ENCODE data around the gene SMU1.

The SMU1 gene

DNA sequence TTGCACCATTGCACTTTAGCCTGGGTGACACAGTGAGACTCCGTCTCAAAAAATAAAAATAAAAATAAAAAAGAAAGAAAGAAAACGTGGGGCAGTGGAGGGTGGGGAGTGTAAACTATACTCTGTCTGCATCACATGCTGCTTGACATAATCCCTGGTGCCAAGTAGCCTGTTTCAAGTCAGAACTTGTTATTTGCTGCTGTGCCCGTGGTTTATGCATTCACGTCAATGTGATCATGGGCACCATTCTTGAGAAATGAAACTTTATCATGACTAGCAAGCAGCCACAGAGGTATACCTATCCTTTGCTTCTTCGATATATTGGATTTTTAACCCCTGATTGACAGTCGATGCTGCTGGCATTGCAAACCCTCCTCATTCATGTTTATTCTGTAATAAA lies 4.1 kb upstream of the SMU1 start:
- DNase-seq (ENCODE audit: extremely low read depth, low read depth): no peak
- TF ChIP-seq CTCF (IDR thresholded peaks at IDR 0.05; ENCODE audit: low read depth, low read length): no peak

GRCh38 chr9:33068991-33069390 lies 7.5 kb downstream of the SMU1 start:
- TF ChIP-seq CTCF (IDR thresholded peaks at IDR 0.05; ENCODE audit: low read depth, low read length): no peak
- DNase-seq (ENCODE audit: extremely low read depth, low read depth): no peak

GRCh38 chr9:33065157-33066076 lies 11.1 kb downstream of the SMU1 start:
- TF ChIP-seq CTCF (IDR thresholded peaks at IDR 0.05; ENCODE audit: low read depth, low read length): no peak
- no peak for DNase-seq (ENCODE audit: extremely low read depth, low read depth)

DNA sequence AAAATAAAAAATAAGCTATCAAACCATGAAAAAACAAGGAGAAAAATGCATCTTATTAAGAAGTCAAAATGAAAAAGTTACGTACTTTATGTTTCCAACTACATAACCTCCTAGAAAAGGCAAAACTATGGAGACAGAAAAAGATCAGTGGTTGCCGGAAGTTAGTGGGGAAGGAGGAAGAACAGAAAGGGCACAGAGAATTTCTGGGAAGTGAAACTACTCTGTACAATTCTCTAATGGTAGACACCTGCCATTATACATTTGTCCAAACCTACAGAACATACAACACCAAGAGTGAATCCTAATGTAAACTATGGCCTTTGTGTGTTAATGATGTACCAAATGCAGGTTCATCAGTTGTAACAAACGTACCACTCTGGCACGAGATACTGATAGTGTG lies 25.3 kb downstream of the SMU1 start:
- no peak for TF ChIP-seq CTCF (IDR thresholded peaks at IDR 0.05; ENCODE audit: low read depth, low read length)
- DNase-seq (ENCODE audit: extremely low read depth, low read depth): no peak

GRCh38 chr9:33049680-33050361 lies 26.7 kb downstream of the SMU1 start:
- no peak for TF ChIP-seq CTCF (IDR thresholded peaks at IDR 0.05; ENCODE audit: low read depth, low read length)
- no peak for DNase-seq (ENCODE audit: extremely low read depth, low read depth)

DNA sequence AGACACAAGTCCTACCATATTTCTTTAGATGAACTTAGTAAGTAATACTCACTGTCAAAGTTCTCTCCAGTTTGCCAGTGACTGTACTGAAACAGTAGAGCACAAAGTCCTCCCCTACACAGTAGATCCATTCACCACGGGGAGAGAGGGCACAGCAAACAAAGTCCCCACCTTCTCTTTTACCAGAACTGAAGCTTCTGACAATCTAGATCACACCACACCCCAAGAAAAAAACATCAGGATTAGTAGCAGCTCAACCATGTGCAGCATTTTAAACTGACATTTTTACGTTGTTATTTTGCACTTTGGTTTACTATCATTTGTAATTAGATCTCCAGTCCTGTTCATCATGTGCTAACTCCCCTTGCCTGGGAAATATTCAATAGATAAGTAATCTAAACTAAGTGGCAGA lies 28.4 kb downstream of the SMU1 start:
- no peak for DNase-seq (ENCODE audit: extremely low read depth, low read depth)
- no peak for TF ChIP-seq CTCF (IDR thresholded peaks at IDR 0.05; ENCODE audit: low read depth, low read length)

DNA sequence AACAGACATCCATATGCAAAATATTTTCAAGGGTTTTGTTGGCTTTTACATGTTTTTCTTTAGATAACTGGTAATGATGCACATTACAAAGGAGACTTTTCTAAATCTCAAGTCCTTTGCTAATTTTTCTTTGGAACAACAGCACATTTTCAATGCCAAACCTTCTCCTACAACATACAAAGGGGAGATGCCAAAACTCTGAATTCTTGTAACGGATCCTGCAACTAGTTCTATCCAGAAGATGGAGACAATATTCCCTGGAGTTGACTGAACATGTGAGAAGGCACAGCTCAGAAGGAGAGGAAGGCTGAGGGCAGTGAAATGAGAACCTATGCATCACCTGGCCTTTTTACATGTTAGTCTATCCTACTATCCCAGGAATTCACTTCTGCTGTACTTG lies 30.4 kb downstream of the SMU1 start:
- DNase-seq (ENCODE audit: extremely low read depth, low read depth): no peak
- TF ChIP-seq CTCF (IDR thresholded peaks at IDR 0.05; ENCODE audit: low read depth, low read length): no peak

Measured in AG09319 (cell line).